Fibroblast of lung (primary cell): Measurements from ENCODE around the gene TAT. TPM values are rescaled to one million over a fixed set of nuclear protein-coding genes. Genes with fewer than 3 reads are reported as not detected.

ENCODE experiments used
- DNase-seq, 2 donors: peaks; one replicate each; pipeline versions ENCODE4 v3.0.0 to v3.0.0-alpha.2; 2010; ENCODE audit warnings: low read depth in 2 of 2
- H2AFZ ChIP-seq: 2 replicates; pipeline ENCODE4 v1.5.1; 2012; ENCODE audit warnings: low read length, control low read depth, inconsistent platforms
- H3K27ac ChIP-seq: 2 replicates; pipeline ENCODE4 v1.5.1; 2011; ENCODE audit warnings: low read length, control low read depth; ENCODE audit not compliant: insufficient read depth
- H3K27me3 ChIP-seq: 2 replicates; pipeline ENCODE4 v1.5.1; 2011; ENCODE audit warnings: mild to moderate bottlenecking, low read length; ENCODE audit not compliant: control insufficient read depth, insufficient read depth
- H3K36me3 ChIP-seq: 2 replicates; pipeline ENCODE4 v1.5.1; 2011; ENCODE audit warnings: low read length; ENCODE audit not compliant: control insufficient read depth, insufficient read depth
- H3K4me1 ChIP-seq: 2 replicates; pipeline ENCODE4 v1.5.1; 2011; ENCODE audit warnings: low read length; ENCODE audit not compliant: control insufficient read depth, insufficient read depth; ENCODE audit errors: extremely low read depth
- H3K4me2 ChIP-seq: 2 replicates; pipeline ENCODE4 v1.5.1; 2011; ENCODE audit warnings: low read length, control low read depth; ENCODE audit not compliant: insufficient read depth; ENCODE audit errors: extremely low read depth
- H3K4me3 ChIP-seq, 4 experiments: fragments of 200-600 bp in 1 of 4; sonication (generic) in 1 of 4; replicated peaks in 1 of 4; 2 replicates each; pipeline ENCODE4 v1.5.1; 2011 to 2016; ENCODE audit warnings: low read length in 4 of 4, low read depth in 3 of 4, mild to moderate bottlenecking in 3 of 4, control low read depth in 2 of 4, inconsistent platforms in 1 of 4, mixed read lengths in 1 of 4; ENCODE audit not compliant: insufficient read depth in 1 of 4; ENCODE audit errors: control extremely low read depth in 1 of 4
- H3K79me2 ChIP-seq: 2 replicates; pipeline ENCODE4 v1.5.1; 2012; ENCODE audit warnings: mild to moderate bottlenecking, low read length, inconsistent platforms; ENCODE audit not compliant: control insufficient read depth, insufficient read depth
- H3K9ac ChIP-seq: 2 replicates; pipeline ENCODE4 v1.5.1; 2011; ENCODE audit warnings: mild to moderate bottlenecking, low read length, control low read depth; ENCODE audit not compliant: insufficient read depth
- H3K9me3 ChIP-seq: 2 replicates; pipeline ENCODE4 v1.5.1; 2012; ENCODE audit warnings: low read depth, low read length; ENCODE audit not compliant: control insufficient read depth, insufficient read depth
- H4K20me1 ChIP-seq: 2 replicates; pipeline ENCODE4 v1.5.1; 2011; ENCODE audit warnings: low read length; ENCODE audit not compliant: control insufficient read depth, insufficient read depth; ENCODE audit errors: extremely low read depth
- EZH2 ChIP-seq: IDR thresholded peaks from 2 replicates; pipeline ENCODE4 v1.5.1; 2012; ENCODE audit warnings: low read length, control low read depth, mild to moderate bottlenecking; ENCODE audit errors: missing control alignments
- polyA plus RNA-seq, 2 donors: library from polyadenylated mRNA; depleted of rRNA in 1 of 2; stranded (reverse) in 1 of 2; unstranded in 1 of 2; fragments of >200 nt; gene quantifications; 2 replicates each; pipeline ENCODE4 v1.2.1, GENCODE V29; 2011 to 2012; ENCODE audit warnings: missing spikeins in 1 of 2
- total RNA-seq: library from RNA; depleted of rRNA; stranded (reverse); fragments of >200 nt; gene quantifications from 2 replicates; pipeline ENCODE4 v1.2.1, GENCODE V29; 2014
- TF ChIP-seq, protein P1 (sequence below), 2 donors: IDR thresholded peaks in 1 of 2; conservative IDR thresholded peaks in 1 of 2; 1 replicate in 1 of 2; 2 replicates in 1 of 2; pipeline ENCODE4 v1.5.1; 2011 to 2012; ENCODE audit warnings: low read length in 2 of 2, control low read depth in 1 of 2, inconsistent platforms in 1 of 2, low read depth in 1 of 2, mild to moderate bottlenecking in 1 of 2

The TAT gene
- total and polyA plus RNA-seq, 2 donors (not counting 1 experiment from before 2014, with no cell fraction given), result not detected

DNA sequence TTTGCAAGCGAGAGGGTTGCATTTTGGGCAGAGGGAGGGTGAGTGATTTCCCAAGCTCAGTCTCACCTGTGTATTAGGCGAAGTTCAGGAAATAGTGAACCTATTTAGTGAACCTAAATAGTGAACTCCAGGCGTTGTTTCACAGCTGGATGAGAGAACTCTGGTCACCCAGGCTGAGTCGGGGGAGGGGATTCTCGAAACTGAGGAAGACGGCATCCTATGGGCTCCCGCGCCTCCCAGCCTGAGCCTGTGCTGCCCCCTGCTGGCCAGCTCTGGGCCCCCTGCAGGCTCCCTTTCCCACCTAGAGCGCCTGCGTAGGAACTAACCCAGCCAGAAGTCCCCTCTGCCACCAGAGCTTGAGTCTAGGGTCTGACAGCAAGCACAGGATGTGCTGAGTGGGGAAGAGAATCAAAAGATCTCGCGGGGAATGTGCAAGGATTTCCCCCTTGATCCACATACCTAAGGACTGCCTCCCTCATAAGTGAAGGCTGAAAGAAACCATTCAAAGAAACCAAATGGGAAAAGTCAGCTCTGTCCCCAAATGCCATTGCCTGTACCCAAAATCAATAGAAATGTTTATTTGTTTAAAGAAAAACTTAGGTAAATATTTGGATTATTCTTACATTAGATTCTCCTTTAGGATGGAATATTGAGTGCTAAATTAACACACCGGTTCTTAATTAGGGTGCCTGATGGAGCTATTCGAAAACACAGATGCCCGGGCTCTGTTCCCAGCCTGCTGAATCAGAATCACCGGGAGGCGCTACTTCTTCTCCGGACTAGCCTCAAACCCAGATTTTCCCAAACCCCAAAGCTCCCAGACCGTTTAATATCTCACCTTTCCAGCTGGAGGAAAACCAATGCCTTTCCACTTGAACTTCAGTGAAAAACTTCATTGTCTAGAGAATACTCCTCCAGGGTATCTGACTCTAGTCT is 34.3 kb upstream of the TAT start:
- no peak overlapping the region for H3K9ac ChIP-seq
- H3K4me1 ChIP-seq, result no peaks in the 10 kb centered on the region
- no peak overlapping the region for H2AFZ ChIP-seq
- no peaks in the 10 kb centered on the region for H3K79me2 ChIP-seq
- H3K27ac ChIP-seq, result no peak overlapping the region
- H4K20me1 ChIP-seq, result no peaks in the 10 kb centered on the region
- no peak overlapping the region for H3K4me2 ChIP-seq
- H3K9me3 ChIP-seq, result no peaks in the 10 kb centered on the region
- no peak for TF ChIP-seq EZH2
- TF ChIP-seq, protein P1, sequence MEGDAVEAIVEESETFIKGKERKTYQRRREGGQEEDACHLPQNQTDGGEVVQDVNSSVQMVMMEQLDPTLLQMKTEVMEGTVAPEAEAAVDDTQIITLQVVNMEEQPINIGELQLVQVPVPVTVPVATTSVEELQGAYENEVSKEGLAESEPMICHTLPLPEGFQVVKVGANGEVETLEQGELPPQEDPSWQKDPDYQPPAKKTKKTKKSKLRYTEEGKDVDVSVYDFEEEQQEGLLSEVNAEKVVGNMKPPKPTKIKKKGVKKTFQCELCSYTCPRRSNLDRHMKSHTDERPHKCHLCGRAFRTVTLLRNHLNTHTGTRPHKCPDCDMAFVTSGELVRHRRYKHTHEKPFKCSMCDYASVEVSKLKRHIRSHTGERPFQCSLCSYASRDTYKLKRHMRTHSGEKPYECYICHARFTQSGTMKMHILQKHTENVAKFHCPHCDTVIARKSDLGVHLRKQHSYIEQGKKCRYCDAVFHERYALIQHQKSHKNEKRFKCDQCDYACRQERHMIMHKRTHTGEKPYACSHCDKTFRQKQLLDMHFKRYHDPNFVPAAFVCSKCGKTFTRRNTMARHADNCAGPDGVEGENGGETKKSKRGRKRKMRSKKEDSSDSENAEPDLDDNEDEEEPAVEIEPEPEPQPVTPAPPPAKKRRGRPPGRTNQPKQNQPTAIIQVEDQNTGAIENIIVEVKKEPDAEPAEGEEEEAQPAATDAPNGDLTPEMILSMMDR (conservative IDR thresholded peaks at IDR 0.05 in 1 of 2, IDR thresholded peaks at IDR 0.05 in 1 of 2; ENCODE audit: low read depth in 1 of 2, low read length in 2 of 2), result peak; percentile 58 to 90
- peak; percentile 39 to 43 for DNase-seq
- H3K27me3 ChIP-seq, result no peaks in the 10 kb centered on the region
- peak overlapping the region in 1 of 4 experiments; percentile 6 for H3K4me3 ChIP-seq
- no peaks in the 10 kb centered on the region for H3K36me3 ChIP-seq

DNA sequence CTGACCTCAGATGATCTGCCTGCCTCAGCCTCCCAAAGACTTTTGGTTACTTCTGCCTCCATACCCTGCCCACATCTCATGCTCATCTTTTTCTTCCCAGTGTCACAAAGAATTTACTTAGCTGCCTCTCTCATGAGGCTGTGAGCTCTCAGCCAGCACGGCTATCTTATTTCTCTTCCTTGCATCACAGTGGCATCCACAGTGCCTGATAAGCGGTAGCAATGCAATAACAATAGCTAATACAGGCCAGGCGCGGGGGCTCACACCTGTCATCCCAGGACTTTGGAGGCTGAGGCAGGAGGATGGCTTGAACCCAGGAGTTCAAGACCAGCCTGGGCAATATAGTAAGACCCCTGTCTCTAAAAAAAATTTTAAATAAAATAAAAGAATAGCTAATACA is 33.6 kb upstream of the TAT start:
- no peak overlapping the region for H2AFZ ChIP-seq
- H3K27ac ChIP-seq, result no peak overlapping the region
- H3K9ac ChIP-seq, result no peak overlapping the region
- H3K9me3 ChIP-seq, result no peaks in the 10 kb centered on the region
- H3K4me3 ChIP-seq, result no peak overlapping the region
- no peak overlapping the region for H3K4me2 ChIP-seq
- H4K20me1 ChIP-seq, result no peaks in the 10 kb centered on the region
- DNase-seq, result no peak
- no peaks in the 10 kb centered on the region for H3K36me3 ChIP-seq
- no peaks in the 10 kb centered on the region for H3K4me1 ChIP-seq
- TF ChIP-seq EZH2, result no peak
- TF ChIP-seq, protein P1 (conservative IDR thresholded peaks at IDR 0.05 in 1 of 2, IDR thresholded peaks at IDR 0.05 in 1 of 2; ENCODE audit: low read depth in 1 of 2, low read length in 2 of 2), result no peak
- no peaks in the 10 kb centered on the region for H3K27me3 ChIP-seq
- no peaks in the 10 kb centered on the region for H3K79me2 ChIP-seq

DNA sequence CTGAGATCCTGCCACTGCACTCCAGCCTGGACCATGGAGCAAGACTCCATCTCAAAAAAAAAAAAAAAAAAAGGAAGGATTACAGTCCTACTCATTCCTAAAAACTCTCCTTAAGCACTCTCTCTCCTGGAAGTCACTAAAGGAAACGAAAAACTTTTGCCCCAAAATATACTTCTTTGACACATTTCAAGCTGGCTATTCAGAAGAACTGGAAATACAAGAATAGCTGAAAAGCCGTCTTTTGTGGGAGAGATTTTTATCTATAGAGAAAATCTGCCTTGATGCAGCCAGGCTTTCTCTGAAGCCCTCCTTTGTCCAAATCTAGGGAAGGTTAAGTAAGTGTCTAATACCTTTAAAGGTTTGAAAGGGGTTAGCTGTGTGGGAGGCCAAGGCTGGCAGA is 32.2 kb upstream of the TAT start:
- no peaks in the 10 kb centered on the region for H3K27me3 ChIP-seq
- H3K4me3 ChIP-seq, result no peak overlapping the region
- H3K79me2 ChIP-seq, result no peaks in the 10 kb centered on the region
- H3K9ac ChIP-seq, result no peak overlapping the region
- no peak overlapping the region for H3K4me2 ChIP-seq
- H3K9me3 ChIP-seq, result no peaks in the 10 kb centered on the region
- no peak overlapping the region for H3K27ac ChIP-seq
- no peak for DNase-seq
- H2AFZ ChIP-seq, result no peak overlapping the region
- H3K36me3 ChIP-seq, result no peaks in the 10 kb centered on the region
- H3K4me1 ChIP-seq, result no peaks in the 10 kb centered on the region
- H4K20me1 ChIP-seq, result no peaks in the 10 kb centered on the region
- TF ChIP-seq, protein P1 (conservative IDR thresholded peaks at IDR 0.05 in 1 of 2, IDR thresholded peaks at IDR 0.05 in 1 of 2; ENCODE audit: low read depth in 1 of 2, low read length in 2 of 2), result no peak
- no peak for TF ChIP-seq EZH2
